22Rv1 (cell line): ENCODE results near the gene DAAM2.

Experiments used
- ZFX ChIP-seq: fragments of 450-650 bp; IDR thresholded peaks from 2 replicates; pipeline ENCODE4 v1.6.1; 2017; ENCODE audit warnings: antibody characterized with exemption, borderline replicate concordance
- TF ChIP-seq, protein P1 (sequence below): fragments of 450-650 bp; IDR thresholded peaks from 2 replicates; pipeline ENCODE4 v1.5.1; 2017; ENCODE audit warnings: mild to moderate bottlenecking

GRCh38 chr6:39831701-39832100 lies 39.5 kb downstream of the DAAM2 start:
- TF ChIP-seq, protein P1, sequence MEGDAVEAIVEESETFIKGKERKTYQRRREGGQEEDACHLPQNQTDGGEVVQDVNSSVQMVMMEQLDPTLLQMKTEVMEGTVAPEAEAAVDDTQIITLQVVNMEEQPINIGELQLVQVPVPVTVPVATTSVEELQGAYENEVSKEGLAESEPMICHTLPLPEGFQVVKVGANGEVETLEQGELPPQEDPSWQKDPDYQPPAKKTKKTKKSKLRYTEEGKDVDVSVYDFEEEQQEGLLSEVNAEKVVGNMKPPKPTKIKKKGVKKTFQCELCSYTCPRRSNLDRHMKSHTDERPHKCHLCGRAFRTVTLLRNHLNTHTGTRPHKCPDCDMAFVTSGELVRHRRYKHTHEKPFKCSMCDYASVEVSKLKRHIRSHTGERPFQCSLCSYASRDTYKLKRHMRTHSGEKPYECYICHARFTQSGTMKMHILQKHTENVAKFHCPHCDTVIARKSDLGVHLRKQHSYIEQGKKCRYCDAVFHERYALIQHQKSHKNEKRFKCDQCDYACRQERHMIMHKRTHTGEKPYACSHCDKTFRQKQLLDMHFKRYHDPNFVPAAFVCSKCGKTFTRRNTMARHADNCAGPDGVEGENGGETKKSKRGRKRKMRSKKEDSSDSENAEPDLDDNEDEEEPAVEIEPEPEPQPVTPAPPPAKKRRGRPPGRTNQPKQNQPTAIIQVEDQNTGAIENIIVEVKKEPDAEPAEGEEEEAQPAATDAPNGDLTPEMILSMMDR: no peak
- no peak for TF ChIP-seq ZFX
